Thyroid gland (tissue), 4 donors: ENCODE results near the gene SLC4A4. TPM values are rescaled to one million over a fixed set of nuclear protein-coding genes. Genes with fewer than 3 reads are reported as not detected.

Experiments
- DNase-seq, 2 donors: peaks; one replicate each; pipeline ENCODE4 v3.0.0-alpha.2; 2019
- H3K27ac ChIP-seq, 3 donors: fragments of 200-600 bp; sonication (generic); 1 replicate in 2 of 3; 2 replicates in 1 of 3; pipeline ENCODE4 v1.5.1; 2016 to 2019; ENCODE audit warnings: mild to moderate bottlenecking in 1 of 3, moderate library complexity in 1 of 3
- H3K27me3 ChIP-seq: fragments of 200-600 bp; sonication (generic); one replicate; pipeline ENCODE4 v1.5.1; 2019
- H3K36me3 ChIP-seq, 2 donors: fragments of 200-600 bp; sonication (generic); one replicate each; pipeline ENCODE4 v1.5.1; 2016 to 2019
- H3K4me1 ChIP-seq, 2 donors: fragments of 200-600 bp; sonication (generic); one replicate each; pipeline ENCODE4 v1.5.1; 2017 to 2019
- H3K4me3 ChIP-seq, 3 donors: fragments of 200-600 bp; sonication (generic); replicated peaks in 1 of 3; 1 replicate in 2 of 3; 2 replicates in 1 of 3; pipeline ENCODE4 v1.5.1; 2016; ENCODE audit warnings: mild to moderate bottlenecking in 1 of 3
- H3K9me3 ChIP-seq: fragments of 200-600 bp; sonication (generic); one replicate; pipeline ENCODE4 v1.5.1; 2017
- POLR2A ChIP-seq, 2 donors: fragments of 450-650 bp; IDR thresholded peaks; one replicate each; pipeline ENCODE4 v1.6.1; 2017; ENCODE audit warnings: antibody characterized with exemption in 2 of 2, mild to moderate bottlenecking in 2 of 2, moderate library complexity in 1 of 2
- WGBS, 2 donors: methylation state at CpG; one replicate each; pipeline ENCODE4 v1.1.5; 2017; 5-methylcytosine and 5-hydroxymethylcytosine counted together
- intact Hi-C: fragments of 100-400 bp; cut with DNase I; formaldehyde crosslinking; loops from one replicate; pipeline ENCODE4 v1.15.1; 2023
- total RNA-seq, 4 donors: library from RNA; depleted of rRNA; stranded (reverse); fragments of >200 nt; gene quantifications; one replicate each; pipeline ENCODE4 v1.2.3, GENCODE V29; 2016
- TF ChIP-seq, protein P1 (sequence below), 6 experiments: fragments of 200-600 bp in 3 of 6; fragments of 450-650 bp in 3 of 6; sonication (generic) in 3 of 6; IDR thresholded peaks; one replicate each; pipeline ENCODE4 v1.5.1; 2016 to 2019; ENCODE audit warnings: antibody characterized with exemption in 6 of 6, mild to moderate bottlenecking in 2 of 6, inconsistent platforms in 1 of 6, moderate library complexity in 1 of 6

The SLC4A4 gene
- total RNA-seq, 4 donors from 2014 or later, result 39.8 to 90.7 (median 72.8) TPM

DNA sequence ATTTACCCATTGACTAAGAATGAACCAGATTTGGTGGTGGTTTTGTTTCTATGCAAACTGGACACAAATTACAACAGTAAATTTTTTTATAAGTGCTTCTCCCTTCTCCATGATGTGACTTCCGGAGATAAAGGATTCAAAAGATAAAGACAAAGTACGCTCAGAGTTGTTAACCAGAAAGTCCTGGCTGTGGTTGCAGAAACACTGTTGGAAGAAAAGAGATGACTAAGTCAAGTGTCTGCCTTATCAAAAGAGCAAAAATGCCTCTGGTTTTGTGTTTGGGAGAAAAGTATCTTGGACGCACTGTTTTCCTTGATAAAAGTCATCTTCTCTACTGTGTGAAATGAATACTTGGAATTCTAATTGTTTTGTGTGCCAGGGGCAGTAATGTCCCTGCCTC, 231.7 kb downstream of the SLC4A4 start:
- Histone ChIP-seq H3K27me3 (no peaks in the 10 kb centered on the region), H3K27ac (no peak overlapping the region), H3K4me1 (no peaks in the 10 kb centered on the region), H3K4me3 (no peak overlapping the region), H3K9me3 (no peaks in the 10 kb centered on the region), H3K36me3 (no peaks in the 10 kb centered on the region)
- no peak for DNase-seq
- 74 to 76% methylated on average over 3 of the region's 3 CpGs for WGBS, 2 donors
- intact Hi-C loops, result no loop called here
- TF ChIP-seq, protein P1, sequence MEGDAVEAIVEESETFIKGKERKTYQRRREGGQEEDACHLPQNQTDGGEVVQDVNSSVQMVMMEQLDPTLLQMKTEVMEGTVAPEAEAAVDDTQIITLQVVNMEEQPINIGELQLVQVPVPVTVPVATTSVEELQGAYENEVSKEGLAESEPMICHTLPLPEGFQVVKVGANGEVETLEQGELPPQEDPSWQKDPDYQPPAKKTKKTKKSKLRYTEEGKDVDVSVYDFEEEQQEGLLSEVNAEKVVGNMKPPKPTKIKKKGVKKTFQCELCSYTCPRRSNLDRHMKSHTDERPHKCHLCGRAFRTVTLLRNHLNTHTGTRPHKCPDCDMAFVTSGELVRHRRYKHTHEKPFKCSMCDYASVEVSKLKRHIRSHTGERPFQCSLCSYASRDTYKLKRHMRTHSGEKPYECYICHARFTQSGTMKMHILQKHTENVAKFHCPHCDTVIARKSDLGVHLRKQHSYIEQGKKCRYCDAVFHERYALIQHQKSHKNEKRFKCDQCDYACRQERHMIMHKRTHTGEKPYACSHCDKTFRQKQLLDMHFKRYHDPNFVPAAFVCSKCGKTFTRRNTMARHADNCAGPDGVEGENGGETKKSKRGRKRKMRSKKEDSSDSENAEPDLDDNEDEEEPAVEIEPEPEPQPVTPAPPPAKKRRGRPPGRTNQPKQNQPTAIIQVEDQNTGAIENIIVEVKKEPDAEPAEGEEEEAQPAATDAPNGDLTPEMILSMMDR (IDR thresholded peaks at IDR 0.05), result no peak

DNA sequence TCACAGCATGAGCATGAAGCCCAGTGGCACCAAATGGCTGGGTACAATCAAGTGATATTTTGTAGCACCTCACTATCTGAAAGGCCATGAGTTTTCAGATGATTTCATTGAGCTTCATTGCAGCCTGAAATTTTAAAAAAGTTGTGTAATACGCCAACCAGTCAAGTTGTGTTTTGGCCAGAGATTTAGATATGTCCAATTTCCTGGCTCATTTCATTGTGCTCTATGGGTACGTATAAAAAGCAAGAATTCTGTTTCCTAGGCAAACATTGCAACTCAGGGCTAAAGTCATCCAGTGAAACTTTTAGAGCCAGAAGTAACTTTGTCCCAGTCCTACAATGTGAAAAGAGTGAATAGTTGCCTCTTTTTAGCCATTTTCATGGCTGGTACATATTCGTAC, 232.5 kb downstream of the SLC4A4 start:
- intact Hi-C loops, result no loop called here
- no peaks in the 10 kb centered on the region for H3K36me3 ChIP-seq
- H3K27ac ChIP-seq, result no peak overlapping the region
- no peaks in the 10 kb centered on the region for H3K9me3 ChIP-seq
- 89 to 90% methylated on average over 3 of the region's 3 CpGs for WGBS, 2 donors
- TF ChIP-seq, protein P1 (IDR thresholded peaks at IDR 0.05), result no peak
- TF ChIP-seq POLR2A (IDR thresholded peaks at IDR 0.05), result no peak
- no peaks in the 10 kb centered on the region for H3K27me3 ChIP-seq
- no peaks in the 10 kb centered on the region for H3K4me1 ChIP-seq
- no peak for DNase-seq
- H3K4me3 ChIP-seq, result no peak overlapping the region

DNA sequence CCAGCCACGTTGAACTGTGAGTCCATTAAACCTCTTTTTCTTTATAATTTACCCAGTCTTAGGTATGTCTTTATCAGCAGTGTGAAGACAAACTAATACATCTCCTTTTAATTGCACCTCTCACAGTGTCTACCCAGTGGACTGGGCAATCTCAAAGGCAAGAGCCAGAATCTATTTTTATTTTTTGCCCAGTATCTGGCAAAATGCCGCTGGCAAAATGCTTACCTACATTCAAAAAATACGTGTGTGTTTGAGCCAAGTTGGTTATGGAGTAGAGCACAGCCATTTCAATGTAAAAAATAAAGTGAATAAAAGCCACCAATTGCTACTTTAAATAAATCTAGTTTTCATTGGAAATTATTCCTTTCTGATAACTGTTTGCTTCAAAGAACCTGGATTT, 245.2 kb downstream of the SLC4A4 start:
- no peaks in the 10 kb centered on the region for H3K36me3 ChIP-seq
- no peak overlapping the region for H3K4me3 ChIP-seq
- H3K4me1 ChIP-seq, result no peaks in the 10 kb centered on the region
- WGBS, 2 donors, result 81 to 82% methylated on average over 3 of the region's 3 CpGs
- intact Hi-C loops, result no loop called here
- no peak overlapping the region for H3K27ac ChIP-seq
- H3K9me3 ChIP-seq, result no peaks in the 10 kb centered on the region
- DNase-seq, result no peak
- no peak for TF ChIP-seq POLR2A (IDR thresholded peaks at IDR 0.05)
- TF ChIP-seq, protein P1 (IDR thresholded peaks at IDR 0.05), result no peak
- no peaks in the 10 kb centered on the region for H3K27me3 ChIP-seq

DNA sequence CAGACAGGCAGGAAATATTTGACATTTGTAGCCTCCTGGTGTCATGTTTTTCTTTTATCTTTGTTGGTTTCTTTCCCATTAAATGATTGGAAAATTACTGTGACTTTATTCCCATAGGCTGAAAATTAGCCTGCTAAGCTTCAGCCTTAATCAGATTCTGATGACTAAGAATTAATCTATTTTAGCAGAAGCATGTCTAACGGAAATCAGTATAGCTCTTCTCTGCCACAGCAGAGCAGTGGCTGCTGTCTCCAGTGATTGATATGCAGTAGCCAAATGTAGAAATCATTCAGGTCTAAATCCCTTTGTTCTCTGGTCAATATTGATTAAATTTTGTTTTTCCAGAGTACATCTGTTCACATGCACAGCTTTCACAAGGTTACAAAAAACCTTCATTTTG, 245.8 kb downstream of the SLC4A4 start:
- Histone ChIP-seq H3K27ac (no peak overlapping the region), H3K36me3 (no peaks in the 10 kb centered on the region), H3K4me1 (no peaks in the 10 kb centered on the region), H3K4me3 (no peak overlapping the region), H3K27me3 (no peaks in the 10 kb centered on the region), H3K9me3 (no peaks in the 10 kb centered on the region)
- DNase-seq, result no peak
- intact Hi-C loops, result no loop called here
- no peak for TF ChIP-seq POLR2A (IDR thresholded peaks at IDR 0.05)
- WGBS, 2 donors, result 65 to 89% methylated on average over 1 of the region's 1 CpG

DNA sequence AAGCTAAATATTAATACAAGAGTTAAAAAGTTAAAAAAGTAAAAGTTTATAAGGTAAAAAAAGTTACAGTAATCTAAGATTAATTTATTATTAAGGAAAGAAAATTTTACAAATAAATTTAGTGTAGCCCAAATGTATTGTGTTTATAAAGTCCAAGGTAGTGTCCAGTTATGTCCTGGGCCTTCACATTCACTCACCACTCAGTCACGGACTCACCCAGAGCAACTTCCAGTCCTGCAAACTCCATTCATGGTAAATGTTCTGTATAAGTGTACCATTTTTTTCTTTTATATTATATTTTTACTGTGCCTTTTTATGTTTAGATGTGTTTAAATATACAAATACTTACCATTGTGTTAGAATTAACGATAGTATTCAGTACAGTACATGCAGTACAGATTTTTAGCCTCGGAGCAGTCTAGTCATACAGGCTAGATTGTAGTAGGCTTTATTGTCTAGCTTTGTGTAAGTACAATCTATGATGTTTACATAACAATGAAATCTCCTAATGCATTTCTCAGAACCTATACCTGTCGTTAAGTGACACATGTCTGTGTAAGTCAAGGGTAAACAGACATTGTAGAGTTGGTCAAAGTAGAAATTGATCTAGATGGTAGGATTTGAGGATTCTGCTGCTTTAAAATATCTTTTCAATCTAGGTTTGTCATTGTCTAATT, 247.4 kb downstream of the SLC4A4 start:
- no peak for DNase-seq
- intact Hi-C loops, result no loop called here
- Histone ChIP-seq H3K27ac (no peak overlapping the region), H3K4me3 (no peak overlapping the region), H3K4me1 (no peaks in the 10 kb centered on the region), H3K36me3 (no peaks in the 10 kb centered on the region), H3K27me3 (no peaks in the 10 kb centered on the region), H3K9me3 (no peaks in the 10 kb centered on the region)
- WGBS, 2 donors, result 67 to 81% methylated on average over 4 of the region's 4 CpGs
- TF ChIP-seq POLR2A (IDR thresholded peaks at IDR 0.05), result no peak
- TF ChIP-seq, protein P1 (IDR thresholded peaks at IDR 0.05), result no peak
